GM19468 (cell line): ENCODE data around the gene RAB3C.
A peak's percentile ranks its signal among the peaks of the same experiment; 100 is the strongest.

Experiments used
- ATAC-seq: cut with Tn5 transposase; IDR thresholded peaks from one replicate; pipeline ENCODE4 v1.9.1; 2021; ENCODE audit warnings: mild to moderate bottlenecking, moderate library complexity, moderate number of reproducible peaks; ENCODE audit not compliant: unreplicated experiment; ENCODE audit errors: extremely low read depth

Gene RAB3C

GRCh38 chr5:58854441-58854840 lies 271.6 kb downstream of the RAB3C start:
- no peak for ATAC-seq

- peak; percentile 25 for ATAC-seq
Observed at GRCh38 chr5:58855851-58856739, 273.2 kb downstream of the RAB3C start.

- ATAC-seq, result no peak
Observed at GRCh38 chr5:58857609-58858008, 274.7 kb downstream of the RAB3C start.

- ATAC-seq, result no peak
Observed at GRCh38 chr5:58860680-58861079, 277.8 kb downstream of the RAB3C start.

- ATAC-seq, result no peak
Observed at GRCh38 chr5:58868931-58869330, 286.1 kb downstream of the RAB3C start.

- ATAC-seq, result no peak
Observed at GRCh38 chr5:58871648-58872242, 288.9 kb downstream of the RAB3C start.

- no peak for ATAC-seq
Observed at GRCh38 chr5:58872670-58873273, 289.9 kb downstream of the RAB3C start.

GRCh38 chr5:58875599-58875998 lies 292.7 kb downstream of the RAB3C start:
- ATAC-seq, result no peak

- ATAC-seq, result peak; percentile 29
Observed at GRCh38 chr5:58885260-58885659, 302.4 kb downstream of the RAB3C start.

GRCh38 chr5:58886315-58887207 lies 303.7 kb downstream of the RAB3C start:
- peak; percentile 52 for ATAC-seq

- ATAC-seq, result no peak
Observed at GRCh38 chr5:58887311-58887710, 304.4 kb downstream of the RAB3C start.

- ATAC-seq, result no peak
Observed at GRCh38 chr5:58887721-58888409, 305.0 kb downstream of the RAB3C start.

- no peak for ATAC-seq
Observed at GRCh38 chr5:58890265-58890664, 307.4 kb downstream of the RAB3C start.

GRCh38 chr5:58890701-58891085 lies 307.8 kb downstream of the RAB3C start:
- ATAC-seq, result no peak

GRCh38 chr5:58891086-58891970 lies 308.5 kb downstream of the RAB3C start:
- ATAC-seq, result no peak

- no peak for ATAC-seq
Observed at GRCh38 chr5:58891971-58892343, 309.1 kb downstream of the RAB3C start.

GRCh38 chr5:58893551-58893950 lies 310.7 kb downstream of the RAB3C start:
- ATAC-seq, result no peak

GRCh38 chr5:58898006-58898405 lies 315.1 kb downstream of the RAB3C start:
- no peak for ATAC-seq

GRCh38 chr5:58898538-58898937 lies 315.7 kb downstream of the RAB3C start:
- no peak for ATAC-seq
